Measurements from ENCODE around the gene RPS6KA4. TPM values are rescaled to one million over a fixed set of nuclear protein-coding genes. Genes with fewer than 3 reads are reported as not detected.
"Not testable (repeated sequence)": the region's sequence is repeated elsewhere in the genome, so short reads cannot be mapped to it uniquely, and the experiment has no call there.

RPS6KA4 gene
- 9.7 TPM for total RNA-seq

- DNase-seq = no peak
Measured at GRCh38 chr11:64358907-64359711, at the start of gene RPS6KA4. RPS6KA4 (plus strand) TSS chr11:64359162; CDS start chr11:64359236, 74 bp downstream.

GRCh38 chr11:64312947-64313346 is 46.0 kb upstream of the RPS6KA4 start:
- no peak for DNase-seq

- DNase-seq = no peak
Measured at GRCh38 chr11:64313491-64314145, 45.3 kb upstream of the RPS6KA4 start.

- no peak for DNase-seq
Measured at GRCh38 chr11:64314146-64314804, 44.7 kb upstream of the RPS6KA4 start.

GRCh38 chr11:64314805-64315561 is 44.0 kb upstream of the RPS6KA4 start:
- DNase-seq = no peak

GRCh38 chr11:64315667-64316526 is 43.1 kb upstream of the RPS6KA4 start:
- DNase-seq = not testable (repeated sequence)

- no peak for DNase-seq
Measured at GRCh38 chr11:64316672-64317324, 42.2 kb upstream of the RPS6KA4 start.

GRCh38 chr11:64317325-64317960 is 41.5 kb upstream of the RPS6KA4 start, which contains the start of gene TRMT112:
TRMT112 (minus strand) TSS chr11:64317559; CDS start chr11:64317526, 33 bp downstream.
- peak; percentile 97 for DNase-seq

GRCh38 chr11:64317961-64318765 is 40.8 kb upstream of the RPS6KA4 start, which contains the start of gene PRDX5:
PRDX5 (plus strand) TSS chr11:64318121; CDS start chr11:64318216, 95 bp downstream.
- DNase-seq = peak; percentile 96

GRCh38 chr11:64318766-64319761 is 39.9 kb upstream of the RPS6KA4 start:
- DNase-seq = no peak

- DNase-seq = no peak
Measured at GRCh38 chr11:64320556-64320955, 38.4 kb upstream of the RPS6KA4 start.

GRCh38 chr11:64321026-64321425 is 37.9 kb upstream of the RPS6KA4 start:
- DNase-seq = no peak

GRCh38 chr11:64321533-64321932 is 37.4 kb upstream of the RPS6KA4 start:
- DNase-seq = no peak

GRCh38 chr11:64322925-64323260 is 36.1 kb upstream of the RPS6KA4 start:
- DNase-seq = no peak

GRCh38 chr11:64323373-64323772 is 35.6 kb upstream of the RPS6KA4 start:
- no peak for DNase-seq

- not testable (repeated sequence) for DNase-seq
Measured at GRCh38 chr11:64323984-64324383, 35.0 kb upstream of the RPS6KA4 start.

- DNase-seq = no peak
Measured at GRCh38 chr11:64324692-64325469, 34.1 kb upstream of the RPS6KA4 start.
